ENCODE results near the gene ACVR1B. TPM values are rescaled to one million over a fixed set of nuclear protein-coding genes. Genes with fewer than 3 reads are reported as not detected.

ACVR1B gene
- total and polyA plus RNA-seq, 9 of the 15 experiments (the other 6 are each of a cell fraction or from before 2014, with no cell fraction given): 0.97 to 15.1 (median 6.8) TPM

DNA sequence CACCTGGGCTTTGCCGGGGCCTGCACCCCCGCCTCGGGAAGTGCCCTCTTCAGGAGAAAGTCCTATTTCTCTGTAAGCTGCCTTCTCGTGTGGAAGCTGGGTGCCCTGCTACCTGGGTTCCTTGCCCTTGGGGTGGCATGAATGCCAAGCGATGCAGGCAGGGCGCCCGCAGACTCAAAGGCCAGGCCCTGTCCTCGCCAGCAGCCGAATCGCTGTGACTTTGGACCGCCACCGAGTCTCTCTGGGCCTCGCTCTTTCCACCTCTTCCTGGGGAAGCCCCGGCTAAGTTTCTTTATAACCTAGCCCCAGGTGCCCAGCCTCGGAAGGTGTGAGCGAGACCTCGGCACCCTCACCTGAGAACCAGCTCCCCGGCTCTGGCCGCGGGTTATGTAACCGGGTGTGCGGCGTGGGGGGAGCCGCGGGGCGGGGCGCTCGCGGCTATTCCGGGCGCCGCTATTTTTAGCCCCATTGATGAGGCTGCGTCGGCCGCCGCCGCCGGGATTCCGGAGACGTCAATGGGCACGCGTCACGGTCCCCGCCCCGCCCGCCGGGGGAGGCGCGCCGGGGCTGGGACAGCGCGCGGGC lies 85.2 kb downstream of the ACVR1B start:
- no peaks in the 10 kb centered on the region for H3K36me3 ChIP-seq (ENCODE audit: control insufficient read depth, insufficient read depth, low read length)
- no peaks in the 10 kb centered on the region for H3K9me3 ChIP-seq (replicated peaks; ENCODE audit: control insufficient read depth, insufficient read depth, low read depth, low read length)
- H3K4me1 ChIP-seq (replicated peaks in 1 of 2; ENCODE audit: control insufficient read depth in 2 of 2, insufficient read depth in 2 of 2, low read length in 2 of 2): peaks cover 17 to 28% of the 10 kb centered on the region in 2 experiments; a peak in 4 of 5 replicates
- in situ Hi-C loops (cut with MboI): no loop called here
- peak overlapping the region in 1 of 2 experiments; percentile 46; a peak in 2 of 4 replicates for H3K9ac ChIP-seq (ENCODE audit: insufficient read depth in 1 of 2, low read depth in 2 of 2, low read length in 2 of 2)
- no peaks in the 10 kb centered on the region for H3K9me1 ChIP-seq (ENCODE audit: control insufficient read depth, insufficient read depth, low read length)
- intact Hi-C loops (cut with micrococcal nuclease): no loop called here
- H3K79me2 ChIP-seq (ENCODE audit: control insufficient read depth, insufficient read depth, low read length): no peaks in the 10 kb centered on the region
- no TSS peak for BruUV-seq (replicated peaks)
- peak; percentile 62 for ATAC-seq
- WGBS (ENCODE audit: insufficient coverage, low coverage, missing lambda C conversion rate): 16% methylated on average over 30 of the region's 53 CpGs
- peak; percentile 76 to 83 (median 82) for DNase-seq (ENCODE audit: extremely low read depth in 1 of 4, low spot score in 3 of 4)
- peak overlapping the region; percentile 60 for H2AFZ ChIP-seq (ENCODE audit: low read depth, low read length)
- H3K27ac ChIP-seq (ENCODE audit: extremely low read depth, low read depth, low read length): no peak overlapping the region
- FAIRE-seq: no peak
- ChIA-PET CTCF (ENCODE audit: low intra/inter-chr PET ratio) (interaction anchor here (0.7 kb wide), 1 partner anchor 98 kb away, joined by 8 read pairs; no protein-coding TSS in a partner anchor), POLR2A (interaction anchor here (0.6 to 1.1 kb wide), 2 partner anchors 9 to 40 kb away, joined by 3 read pairs; no protein-coding TSS in a partner anchor)
- H3K27me3 ChIP-seq (ENCODE audit: control insufficient read depth in 2 of 2, insufficient read depth in 2 of 2, low read length in 2 of 2): peaks cover 0 to 6% of the 10 kb centered on the region in 2 experiments; a peak in 1 of 5 replicates
- peak overlapping the region; percentile 26; the same call in 1 of the 2 replicates for H3K4me3 ChIP-seq
- no peaks in the 10 kb centered on the region for H4K20me1 ChIP-seq (replicated peaks; ENCODE audit: control insufficient read depth, insufficient read depth, low read length)
- H3K4me2 ChIP-seq (ENCODE audit: insufficient read depth, low read length): peak overlapping the region; percentile 47; the same call in 1 of the 2 replicates
- TF ChIP-seq HDAC3 (IDR thresholded peaks at IDR 0.05; ENCODE audit: borderline replicate concordance, partially characterized antibody) (peak; percentile 93), GABPB2 (CRISPR knock-in tag; conservative IDR thresholded peaks at IDR 0.05) (no peak), TCF7 (IDR thresholded peaks at IDR 0.05; ENCODE audit: borderline replicate concordance) (no peak), NFIX (CRISPR knock-in tag; IDR thresholded peaks at IDR 0.05; ENCODE audit: low read depth) (no peak), MAZ (CRISPR knock-in tag; conservative IDR thresholded peaks at IDR 0.05 in 1 of 2, IDR thresholded peaks at IDR 0.05 in 1 of 2) (peak; percentile 75 to 83), ZC3H11A (IDR thresholded peaks at IDR 0.05; ENCODE audit: low read depth, low read length) (no peak), FOXJ3 (CRISPR knock-in tag; IDR thresholded peaks at IDR 0.05) (no peak), ZNF24 (IDR thresholded peaks at IDR 0.05) (no peak), SAP30 (IDR thresholded peaks at IDR 0.05; ENCODE audit: borderline replicate concordance, insufficient read depth, low read depth, low read length, poor library complexity, severe bottlenecking) (no peak), ZEB2 (IDR thresholded peaks at IDR 0.05) (no peak), ATF1 (CRISPR knock-in tag; IDR thresholded peaks at IDR 0.05) (0 out of 2 replicates have a peak, but pooled peaks have one; percentile 22), ATF1 (tag; IDR thresholded peaks at IDR 0.05) (peak; percentile 70), U2AF1 (optimal IDR thresholded peaks at IDR 0.05; ENCODE audit: low read depth, low read length) (no peak), BRF1 (IDR thresholded peaks at IDR 0.05; ENCODE audit: borderline replicate concordance, extremely low read depth, insufficient read length) (no peak), NEUROD1 (IDR thresholded peaks at IDR 0.05; ENCODE audit: borderline replicate concordance, low read depth, low read length, partially characterized antibody) (no peak), NCOA4 (IDR thresholded peaks at IDR 0.05; ENCODE audit: partially characterized antibody) (no peak)
- TF ChIP-seq, protein P1, sequence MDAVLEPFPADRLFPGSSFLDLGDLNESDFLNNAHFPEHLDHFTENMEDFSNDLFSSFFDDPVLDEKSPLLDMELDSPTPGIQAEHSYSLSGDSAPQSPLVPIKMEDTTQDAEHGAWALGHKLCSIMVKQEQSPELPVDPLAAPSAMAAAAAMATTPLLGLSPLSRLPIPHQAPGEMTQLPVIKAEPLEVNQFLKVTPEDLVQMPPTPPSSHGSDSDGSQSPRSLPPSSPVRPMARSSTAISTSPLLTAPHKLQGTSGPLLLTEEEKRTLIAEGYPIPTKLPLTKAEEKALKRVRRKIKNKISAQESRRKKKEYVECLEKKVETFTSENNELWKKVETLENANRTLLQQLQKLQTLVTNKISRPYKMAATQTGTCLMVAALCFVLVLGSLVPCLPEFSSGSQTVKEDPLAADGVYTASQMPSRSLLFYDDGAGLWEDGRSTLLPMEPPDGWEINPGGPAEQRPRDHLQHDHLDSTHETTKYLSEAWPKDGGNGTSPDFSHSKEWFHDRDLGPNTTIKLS (IDR thresholded peaks at IDR 0.05; ENCODE audit: borderline replicate concordance, low read depth): no peak
- TF ChIP-seq, protein P2, sequence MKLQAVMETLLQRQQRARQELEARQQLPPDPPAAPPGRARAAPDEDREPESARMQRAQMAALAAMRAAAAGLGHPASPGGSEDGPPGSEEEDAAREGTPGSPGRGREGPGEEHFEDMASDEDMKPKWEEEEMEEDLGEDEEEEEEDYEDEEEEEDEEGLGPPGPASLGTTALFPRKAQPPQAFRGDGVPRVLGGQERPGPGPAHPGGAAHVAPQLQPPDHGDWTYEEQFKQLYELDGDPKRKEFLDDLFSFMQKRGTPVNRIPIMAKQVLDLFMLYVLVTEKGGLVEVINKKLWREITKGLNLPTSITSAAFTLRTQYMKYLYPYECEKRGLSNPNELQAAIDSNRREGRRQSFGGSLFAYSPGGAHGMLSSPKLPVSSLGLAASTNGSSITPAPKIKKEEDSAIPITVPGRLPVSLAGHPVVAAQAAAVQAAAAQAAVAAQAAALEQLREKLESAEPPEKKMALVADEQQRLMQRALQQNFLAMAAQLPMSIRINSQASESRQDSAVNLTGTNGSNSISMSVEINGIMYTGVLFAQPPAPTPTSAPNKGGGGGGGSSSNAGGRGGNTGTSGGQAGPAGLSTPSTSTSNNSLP (IDR thresholded peaks at IDR 0.05; ENCODE audit: borderline replicate concordance, low read depth, low read length): no peak
- TF ChIP-seq, protein P3, sequence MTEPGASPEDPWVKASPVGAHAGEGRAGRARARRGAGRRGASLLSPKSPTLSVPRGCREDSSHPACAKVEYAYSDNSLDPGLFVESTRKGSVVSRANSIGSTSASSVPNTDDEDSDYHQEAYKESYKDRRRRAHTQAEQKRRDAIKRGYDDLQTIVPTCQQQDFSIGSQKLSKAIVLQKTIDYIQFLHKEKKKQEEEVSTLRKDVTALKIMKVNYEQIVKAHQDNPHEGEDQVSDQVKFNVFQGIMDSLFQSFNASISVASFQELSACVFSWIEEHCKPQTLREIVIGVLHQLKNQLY (CRISPR knock-in tag; conservative IDR thresholded peaks at IDR 0.05): no peak
